HG03442 (cell line): ENCODE data around the gene GYG2.

Experiments used
- ATAC-seq: cut with Tn5 transposase; IDR thresholded peaks from one replicate; pipeline ENCODE4 v1.9.1; 2021; ENCODE audit warnings: mild to moderate bottlenecking, moderate library complexity; ENCODE audit not compliant: unreplicated experiment

GYG2 gene

DNA sequence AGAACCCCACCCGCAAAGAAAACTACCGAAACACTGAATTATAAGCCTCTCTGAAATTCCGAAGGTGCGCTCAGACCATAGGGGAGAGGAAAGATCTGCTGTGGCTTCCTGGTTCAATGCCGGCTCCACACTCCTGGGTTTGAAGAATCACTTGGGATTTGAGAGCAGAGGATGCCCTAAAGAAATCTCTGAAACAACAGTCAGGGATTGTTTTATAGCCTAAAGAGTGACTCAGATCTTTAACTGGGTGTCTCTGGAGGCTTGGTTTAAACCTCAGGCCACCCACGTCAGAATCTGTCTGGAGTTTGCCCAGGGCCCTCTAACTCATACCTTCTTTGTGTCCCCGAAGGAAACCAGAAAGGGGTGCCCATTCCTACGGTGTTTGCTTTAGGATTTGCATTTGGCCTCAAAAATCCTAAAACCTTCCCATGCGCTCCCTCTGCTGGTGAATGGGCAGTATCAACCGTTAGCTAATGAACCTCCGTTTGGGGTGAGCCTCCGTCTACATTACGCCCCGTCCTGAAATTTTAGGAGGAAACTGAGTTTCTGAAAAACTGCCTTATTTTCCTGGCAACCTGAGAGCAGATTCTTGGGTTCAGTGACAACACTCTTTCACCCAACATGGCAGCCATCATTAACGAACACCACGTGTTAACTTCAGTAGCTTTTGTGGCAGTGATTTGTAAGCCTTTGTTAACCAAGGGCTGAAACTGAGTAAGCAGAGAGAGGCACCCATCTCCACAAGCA lies 16.4 kb upstream of the GYG2 start:
- ATAC-seq: peak; percentile 43

DNA sequence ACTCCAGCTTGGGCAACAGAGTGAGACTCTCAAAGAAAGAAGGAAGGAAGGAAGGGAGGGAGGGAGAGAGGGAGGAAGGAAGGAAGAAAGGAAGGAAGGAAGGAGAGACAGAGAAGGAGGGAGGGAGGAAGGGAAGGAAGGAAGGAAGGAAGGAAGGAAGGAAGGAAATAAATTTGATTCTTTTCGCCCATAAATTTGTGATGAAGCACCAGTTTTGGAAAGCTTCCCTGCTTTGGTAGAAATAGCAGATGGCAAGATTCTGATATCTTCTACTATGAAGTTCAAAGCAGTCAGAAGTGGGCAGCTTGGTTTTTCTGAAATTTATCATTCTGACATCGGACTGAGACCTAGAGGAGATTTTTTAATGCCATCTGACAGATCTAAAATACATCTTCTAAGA lies 11.7 kb upstream of the GYG2 start:
- no peak for ATAC-seq

DNA sequence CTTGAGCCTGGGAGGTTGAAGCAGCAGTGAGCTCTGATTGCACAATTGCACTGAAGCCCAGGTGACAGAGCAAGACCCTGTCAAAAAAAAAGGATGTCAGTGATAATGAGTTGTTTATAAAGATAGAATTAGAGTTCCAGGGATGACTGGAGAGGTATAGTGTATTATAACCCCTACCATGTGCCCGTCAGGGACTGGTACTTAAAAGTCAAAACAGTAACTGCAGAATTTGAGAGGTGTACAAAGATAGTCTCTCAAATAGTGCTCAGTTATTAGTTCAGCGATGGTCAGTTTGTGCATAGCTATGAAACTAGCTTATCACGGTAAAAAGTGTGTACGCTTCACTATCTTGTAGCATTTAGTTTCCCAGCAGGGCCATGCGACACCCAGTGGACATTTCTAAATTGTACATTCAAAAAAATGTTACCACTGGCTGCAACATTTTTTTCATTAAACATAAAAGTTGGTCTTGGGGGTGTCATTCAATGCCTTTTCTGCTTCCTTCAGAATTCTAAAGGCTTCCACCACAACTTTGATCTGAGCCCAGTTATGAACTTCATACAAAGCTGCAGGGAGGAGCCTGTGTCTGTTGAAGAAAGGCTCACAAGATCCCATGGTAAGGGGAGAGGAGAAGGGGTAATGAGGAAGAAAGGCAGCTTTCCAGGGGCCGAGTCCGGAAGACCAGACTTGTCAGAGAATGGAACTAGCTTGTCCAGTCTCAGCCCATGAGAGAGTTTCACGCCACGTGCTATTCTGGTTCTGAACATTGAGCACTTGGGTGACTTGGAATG lies 9.2 kb upstream of the GYG2 start:
- ATAC-seq: no peak

DNA sequence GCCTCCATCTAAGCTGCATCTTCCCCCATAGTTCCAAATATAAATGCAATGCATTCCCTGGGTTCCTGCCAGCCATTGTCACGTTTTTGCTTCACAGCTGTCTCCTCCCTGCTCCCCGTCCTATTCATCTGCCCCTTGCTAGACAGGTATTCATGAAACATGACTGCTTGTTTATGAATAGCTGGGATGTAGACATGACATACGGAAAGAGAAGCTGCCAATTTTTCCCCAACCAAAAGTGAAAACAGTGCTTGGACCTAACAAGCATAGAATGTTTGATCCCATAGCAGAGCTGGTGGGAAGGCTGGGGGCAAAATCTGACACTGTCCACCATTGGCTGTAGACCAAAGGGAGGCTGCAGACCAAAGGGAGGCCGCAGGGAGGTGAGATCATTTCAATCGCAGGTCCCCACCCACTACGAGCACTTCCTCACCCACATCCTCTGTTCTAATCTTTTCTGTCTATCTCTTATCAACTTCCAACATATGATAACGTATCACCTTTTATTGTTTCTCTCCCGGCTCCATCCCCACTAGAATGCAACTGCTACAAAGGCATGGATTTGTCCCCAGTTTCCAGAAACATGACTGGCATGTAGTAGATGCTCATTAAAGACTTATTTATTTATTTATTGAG lies 8.5 kb upstream of the GYG2 start:
- no peak for ATAC-seq

DNA sequence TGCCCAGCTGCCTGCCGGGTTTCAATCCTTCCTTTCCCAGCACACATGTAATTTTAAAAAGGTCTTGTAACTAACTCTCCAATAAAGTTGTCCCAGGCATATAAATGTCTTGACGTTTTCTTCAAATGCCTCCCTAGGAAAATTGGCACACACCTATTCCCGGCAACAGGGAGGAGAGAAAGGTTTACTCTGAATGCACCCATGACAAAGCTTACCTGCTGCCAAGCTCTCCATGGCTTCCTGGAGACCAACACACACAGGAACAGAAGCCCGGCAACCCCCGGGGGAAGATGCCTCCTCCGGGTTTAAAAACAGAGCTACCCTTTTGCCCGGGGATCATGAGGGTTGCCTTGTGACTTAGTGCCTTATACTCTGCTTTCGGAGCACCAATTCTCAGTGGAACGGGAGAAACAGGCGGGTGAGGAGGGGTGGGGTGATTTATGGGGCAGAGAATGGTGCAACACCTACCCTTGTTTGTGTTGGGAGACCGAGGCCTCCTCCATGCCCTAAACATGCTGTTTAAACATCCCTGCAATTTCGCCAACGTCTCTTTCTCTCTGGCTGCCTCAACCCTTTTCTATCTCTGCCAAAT lies 4.8 kb upstream of the GYG2 start:
- ATAC-seq: no peak

DNA sequence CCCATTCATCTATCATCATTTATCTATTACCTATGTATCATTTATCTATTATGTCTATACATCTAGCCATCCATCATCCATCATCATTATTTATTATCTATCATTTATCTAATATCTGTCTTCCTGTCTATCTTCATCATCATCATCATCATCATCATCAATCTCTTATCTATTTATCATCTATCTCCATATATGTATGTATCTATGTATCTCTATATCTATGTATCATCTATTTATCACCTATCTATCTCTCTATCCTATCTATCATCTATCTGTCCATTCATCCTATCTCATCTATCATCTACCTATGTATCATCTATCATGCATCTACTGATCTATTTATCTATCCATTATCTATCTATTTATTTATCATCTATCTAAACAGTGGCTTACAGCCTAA lies 3.8 kb upstream of the GYG2 start:
- ATAC-seq: no peak

DNA sequence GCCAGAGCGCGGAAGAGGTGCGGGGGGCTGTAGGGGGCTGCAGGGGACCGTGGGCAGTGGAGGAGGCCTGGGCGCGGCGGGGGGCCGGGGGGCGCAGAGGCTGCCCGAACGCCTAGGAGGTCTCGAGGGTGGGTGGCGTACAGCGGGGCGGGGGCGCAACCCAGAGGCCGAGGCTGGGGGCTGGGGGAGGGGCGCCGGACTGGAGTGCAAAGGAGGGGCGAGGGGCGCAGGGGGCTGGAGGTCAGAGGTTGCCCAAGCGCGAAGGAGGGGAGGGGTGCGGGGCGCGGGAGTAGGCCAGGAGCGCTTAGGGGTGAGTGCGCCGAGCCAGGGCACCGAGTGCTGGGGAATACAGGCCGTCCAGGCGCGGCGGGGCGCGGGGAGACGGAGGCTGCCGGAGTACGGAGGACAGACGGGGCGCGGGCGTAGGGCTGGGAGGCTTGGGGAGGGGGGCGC lies 255 bp downstream of the GYG2 start:
- no peak for ATAC-seq

DNA sequence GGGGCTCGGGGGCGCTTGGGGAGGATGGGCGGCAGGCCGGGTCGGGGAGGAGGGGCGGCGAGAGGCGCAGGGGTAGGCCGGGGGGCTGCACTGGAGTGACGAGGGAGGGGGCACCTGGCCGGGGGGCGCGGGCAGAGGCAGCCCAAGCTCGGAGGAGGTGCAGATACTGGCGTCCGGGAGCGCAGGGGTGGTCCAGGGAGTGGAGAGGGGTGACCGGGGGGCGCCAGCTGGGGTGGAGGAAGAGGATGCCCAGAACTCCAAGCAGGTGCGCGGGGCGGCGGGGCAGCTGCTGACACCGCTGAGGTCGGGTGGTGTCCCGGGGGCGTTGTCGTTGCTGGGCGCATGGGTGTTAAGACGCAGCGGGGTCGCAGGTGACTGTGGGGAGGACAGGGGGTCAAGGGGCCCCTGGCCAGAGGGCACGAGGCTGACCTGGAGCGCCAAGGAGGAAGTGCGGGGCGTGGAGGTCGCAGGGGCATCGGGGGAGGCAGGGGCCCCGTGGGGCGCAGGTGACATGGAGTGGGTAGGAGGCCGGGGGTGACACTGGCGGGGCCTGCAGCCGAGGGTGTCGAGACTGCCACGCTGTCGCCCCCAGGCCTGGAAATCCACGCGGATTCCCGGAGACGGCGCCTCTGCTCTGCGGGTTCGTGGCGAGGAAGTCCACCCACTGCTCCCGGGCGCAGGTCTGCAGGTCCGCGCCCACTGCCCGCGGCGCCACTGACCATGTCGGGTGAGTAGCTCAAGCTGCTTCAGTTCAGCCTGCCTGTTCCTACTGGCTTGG lies 928 bp downstream of the GYG2 start:
- no peak for ATAC-seq

DNA sequence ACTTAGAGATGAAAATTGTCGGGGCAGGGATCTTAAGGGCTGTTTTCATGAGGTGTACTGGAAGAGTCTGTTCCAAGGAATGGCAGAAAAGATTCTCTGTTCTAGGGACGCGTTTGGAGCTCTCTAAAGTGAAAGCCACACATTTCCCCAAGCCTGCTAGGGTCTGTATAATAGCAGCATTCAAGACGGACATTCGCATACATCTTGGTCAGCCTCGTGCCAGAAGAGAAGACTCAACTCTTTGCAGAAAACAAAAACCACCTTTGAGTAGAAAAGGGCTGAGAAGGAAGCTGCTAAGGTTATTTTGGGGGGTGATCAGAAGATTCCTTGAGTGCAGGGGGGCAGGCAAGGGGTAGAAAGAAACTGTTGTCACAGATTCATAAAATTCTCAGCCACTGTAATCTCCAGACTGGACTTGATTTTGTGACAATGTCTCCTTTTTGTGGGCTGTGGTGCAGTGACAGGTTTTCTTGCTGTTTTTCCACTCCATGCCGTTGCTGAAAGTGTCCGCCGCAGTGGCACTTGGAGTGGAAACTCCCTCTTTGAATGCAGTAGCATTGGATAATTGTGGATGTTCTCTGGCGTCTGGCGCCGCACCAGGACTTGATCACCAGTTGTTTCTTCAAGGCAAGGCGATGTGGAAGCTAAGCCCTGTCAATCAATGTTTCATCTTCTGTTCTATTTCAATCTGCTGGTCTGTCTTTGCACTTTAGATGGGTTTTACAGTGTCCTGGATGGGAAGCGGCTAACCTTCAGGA lies 2.9 kb downstream of the GYG2 start:
- no peak for ATAC-seq

DNA sequence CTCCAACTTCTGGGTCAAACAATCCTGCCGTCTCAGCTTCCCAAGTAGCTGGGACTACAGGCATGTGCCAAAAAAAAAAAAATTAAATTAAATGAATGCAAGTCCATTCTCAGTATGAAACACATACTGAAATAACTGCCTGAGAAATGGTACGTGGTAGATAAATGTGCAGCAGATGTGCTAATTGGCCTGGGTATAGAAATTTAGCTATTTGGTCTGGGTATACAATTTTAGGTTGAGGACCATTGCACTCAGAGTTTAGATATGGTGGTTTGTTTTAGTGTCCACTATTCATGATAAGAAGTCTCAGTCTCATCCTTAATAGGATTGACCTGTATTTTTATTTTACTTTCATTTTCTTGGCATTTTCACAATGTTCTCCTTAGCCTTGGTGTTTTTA lies 9.2 kb downstream of the GYG2 start:
- no peak for ATAC-seq

DNA sequence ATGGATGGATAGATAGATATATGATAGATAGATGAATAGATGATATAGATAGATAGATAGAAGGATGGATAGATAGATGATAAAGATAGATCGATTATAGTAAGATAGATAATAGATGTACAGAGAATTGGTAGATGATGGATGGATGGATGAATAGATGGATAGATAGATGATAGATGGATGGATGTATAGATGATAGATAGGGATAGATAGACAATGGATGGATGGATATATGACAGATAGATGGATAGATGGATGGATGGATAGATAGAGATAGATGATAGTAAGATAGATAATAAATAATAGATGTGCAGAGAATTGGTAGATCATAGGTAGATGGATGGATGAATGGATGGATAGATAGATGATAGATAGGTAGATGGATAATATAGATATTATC lies 12.2 kb downstream of the GYG2 start:
- ATAC-seq: no peak

DNA sequence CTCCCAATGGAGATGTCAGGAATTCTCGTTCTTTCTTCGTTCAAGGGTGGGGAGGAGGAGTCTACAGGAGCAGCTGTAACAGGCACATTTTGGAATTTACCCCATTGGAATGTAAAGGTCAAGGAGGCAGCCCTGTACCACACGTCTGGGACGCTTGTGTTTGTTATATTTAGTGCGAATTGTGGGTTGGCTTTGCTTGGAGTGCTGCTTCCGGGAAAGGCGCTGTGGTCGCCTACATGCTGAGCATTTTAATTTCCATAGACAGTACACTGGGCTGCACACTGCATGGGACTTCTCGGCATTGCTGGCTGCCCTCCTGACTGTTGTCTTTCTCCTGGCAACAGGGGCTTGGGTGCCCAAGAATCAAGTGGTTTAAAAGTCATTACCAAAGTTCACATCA lies 12.8 kb downstream of the GYG2 start:
- no peak for ATAC-seq

DNA sequence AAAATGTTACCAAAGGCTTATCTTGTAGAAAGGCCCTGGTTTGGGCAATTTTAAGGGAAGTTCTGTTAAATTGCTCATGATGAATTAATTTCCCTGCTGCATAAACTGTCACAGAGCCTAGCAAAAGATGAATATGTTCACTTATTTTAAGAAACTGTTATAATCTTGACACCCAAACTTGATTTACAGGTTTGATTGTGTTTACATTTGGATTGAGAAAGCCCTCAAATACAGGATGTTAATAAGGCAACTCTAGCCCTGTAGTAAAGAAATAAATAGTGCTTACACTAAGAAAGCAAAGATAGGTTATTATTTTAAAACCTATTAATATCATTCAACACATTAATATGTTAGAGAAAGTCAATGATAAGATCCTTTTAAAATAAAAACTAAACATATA lies 18.3 kb downstream of the GYG2 start:
- ATAC-seq: no peak

DNA sequence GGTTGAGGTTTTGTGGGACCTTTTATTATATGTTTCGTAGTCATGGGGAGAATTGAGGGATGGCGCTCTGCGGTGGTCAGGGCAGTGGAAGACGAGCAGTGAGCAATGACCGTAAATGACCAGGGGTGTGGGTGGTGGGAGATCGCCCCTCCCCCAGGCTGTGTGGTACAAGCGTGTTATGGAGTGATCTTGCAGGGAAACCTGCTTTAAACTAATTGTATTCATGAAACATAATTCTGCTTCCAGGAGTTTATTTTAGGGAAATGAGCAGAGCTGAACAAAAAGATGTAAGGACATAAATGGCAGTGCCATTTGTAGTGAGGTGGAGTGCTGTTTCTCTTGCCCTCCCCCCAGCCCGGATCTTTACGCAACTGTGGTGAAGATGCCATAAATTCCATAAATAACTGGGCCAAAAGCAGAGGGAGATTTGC lies 20.2 kb downstream of the GYG2 start:
- no peak for ATAC-seq

DNA sequence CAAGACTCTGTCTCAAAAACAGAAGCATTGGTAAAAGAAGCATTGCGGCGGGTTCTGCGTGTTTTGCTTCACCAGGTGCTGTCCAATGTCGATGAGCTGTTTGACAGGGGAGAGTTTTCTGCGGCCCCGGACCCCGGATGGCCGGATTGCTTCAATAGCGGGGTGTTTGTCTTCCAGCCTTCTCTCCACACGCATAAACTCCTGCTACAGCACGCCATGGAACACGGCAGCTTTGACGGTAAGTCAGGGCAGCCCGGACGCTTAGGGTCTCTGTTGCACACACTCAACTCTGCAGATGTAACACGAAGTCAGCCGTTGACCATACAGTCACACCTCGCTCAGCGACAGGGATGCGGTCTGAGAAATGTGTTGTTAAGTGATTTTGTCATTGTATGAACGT lies 26.2 kb downstream of the GYG2 start:
- no peak for ATAC-seq

DNA sequence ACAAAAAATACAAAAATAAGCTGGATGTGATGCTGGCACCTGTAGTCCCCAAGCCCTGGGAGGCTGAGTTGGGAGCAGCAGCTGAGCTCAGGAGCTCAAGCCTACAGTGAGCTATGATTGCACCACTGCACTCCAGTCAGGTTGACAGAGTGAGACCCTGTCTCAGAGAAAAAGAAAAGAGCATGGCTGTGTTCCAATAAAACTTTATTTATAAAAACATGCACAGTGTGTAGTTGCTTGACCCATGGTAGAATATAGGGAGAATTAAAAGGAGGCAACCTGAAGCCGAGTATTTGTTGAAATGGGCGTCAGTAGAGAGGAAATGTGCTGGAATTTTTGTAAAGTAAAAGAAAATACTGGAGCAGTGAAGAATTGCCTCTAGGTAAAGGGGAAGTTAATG lies 27.0 kb downstream of the GYG2 start:
- no peak for ATAC-seq

DNA sequence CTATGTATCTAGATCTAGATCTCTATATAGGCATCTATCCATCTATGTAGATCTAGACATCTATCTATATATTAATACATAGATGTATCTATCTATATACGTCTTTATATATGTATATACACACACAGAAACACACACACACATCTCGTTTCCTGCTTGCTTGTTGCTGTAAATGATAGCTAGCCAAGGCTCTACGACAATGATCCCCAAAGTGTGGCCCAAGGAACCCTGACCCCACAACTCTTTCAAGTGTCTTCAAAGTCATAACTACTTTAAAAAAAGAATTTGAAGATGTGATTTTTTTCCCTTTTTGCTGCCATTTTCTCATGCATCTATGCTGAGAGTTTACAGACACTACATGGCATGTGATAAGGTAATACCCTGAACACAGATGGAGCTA lies 28.8 kb downstream of the GYG2 start:
- ATAC-seq: no peak

DNA sequence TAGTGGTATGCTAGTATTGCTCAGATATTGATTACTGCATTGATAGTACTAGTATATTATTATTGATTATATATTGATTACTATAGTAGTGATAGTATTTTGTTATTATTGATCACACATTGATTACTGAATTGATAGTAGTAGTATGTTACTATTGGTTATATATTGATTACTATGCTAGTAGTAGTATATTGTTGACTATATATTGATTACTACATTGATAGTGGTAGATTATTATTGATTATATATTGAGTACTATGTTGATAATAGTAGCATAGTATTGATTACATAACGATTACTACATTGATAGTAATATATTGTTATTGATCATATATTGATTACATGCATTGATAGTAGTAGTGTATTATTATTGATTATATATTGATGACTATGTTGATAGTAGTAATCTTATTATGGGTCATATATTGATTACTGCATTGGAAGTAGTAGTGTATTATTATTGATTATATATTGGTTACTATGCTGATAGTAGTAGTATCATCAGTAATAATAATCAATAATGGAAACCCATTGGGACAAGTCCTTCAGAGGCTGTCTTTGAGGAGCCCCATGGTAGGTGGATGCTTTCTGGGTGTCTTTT lies 30.6 kb downstream of the GYG2 start:
- ATAC-seq: no peak

DNA sequence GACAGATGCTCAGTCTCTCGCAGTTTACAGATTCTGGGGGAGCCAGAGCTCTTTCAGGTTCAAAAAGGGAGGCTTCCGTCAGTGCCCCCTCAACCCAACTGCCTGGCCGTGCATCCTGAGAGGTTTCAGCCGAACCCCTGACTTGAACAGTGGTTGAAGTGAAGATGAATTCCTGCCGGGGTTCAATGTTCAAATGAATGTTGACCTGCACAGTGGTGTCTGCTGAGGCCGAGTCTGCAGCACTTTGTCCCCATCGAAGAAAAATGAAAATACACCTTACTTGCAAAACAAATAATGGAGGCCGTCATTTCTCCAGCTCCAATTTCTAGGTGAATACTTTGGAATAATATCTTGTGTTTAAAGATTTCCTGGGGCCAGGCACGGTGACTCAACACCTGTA lies 33.7 kb downstream of the GYG2 start:
- no peak for ATAC-seq

DNA sequence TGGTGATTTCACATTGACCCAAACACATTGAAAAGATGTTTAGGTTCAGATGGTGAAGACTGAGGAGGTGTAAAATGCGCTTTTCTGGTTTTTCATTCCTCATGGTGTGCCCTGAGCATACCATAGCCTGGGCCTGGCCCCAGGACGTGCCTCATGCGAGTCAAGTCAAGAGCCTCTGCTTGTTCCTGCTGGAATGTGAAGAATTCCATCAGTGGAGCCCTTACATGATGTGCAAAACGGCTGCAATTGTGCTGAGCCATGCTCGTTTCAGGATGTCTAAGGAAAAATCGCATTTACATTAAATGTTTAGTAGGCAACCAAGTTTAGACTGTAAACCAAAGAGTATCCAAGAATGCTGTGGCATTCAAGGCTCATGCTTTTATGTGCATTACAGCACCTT lies 34.9 kb downstream of the GYG2 start:
- no peak for ATAC-seq
